ENCODE results near the gene YPEL2.

DNA sequence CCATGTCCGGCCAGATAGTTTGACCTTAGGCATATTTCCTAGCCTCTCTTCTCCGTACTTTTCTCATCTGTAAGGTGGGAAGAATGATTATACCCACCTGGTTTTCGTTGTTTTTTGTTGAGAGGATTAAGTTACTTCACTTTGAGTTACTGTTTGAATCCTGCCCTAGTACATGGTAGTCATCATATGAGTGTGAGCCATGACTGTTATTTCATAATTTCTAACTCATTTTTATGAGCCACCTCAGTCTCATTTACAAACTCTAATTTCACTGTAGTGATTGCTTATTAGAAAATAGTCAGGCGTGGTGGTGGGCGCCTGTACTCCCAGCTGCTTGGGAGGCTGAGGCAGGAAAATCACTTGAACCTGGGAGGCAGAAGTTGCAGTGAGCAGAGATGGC, 45.1 kb downstream of the YPEL2 start:
- TF ChIP-seq, protein P1, sequence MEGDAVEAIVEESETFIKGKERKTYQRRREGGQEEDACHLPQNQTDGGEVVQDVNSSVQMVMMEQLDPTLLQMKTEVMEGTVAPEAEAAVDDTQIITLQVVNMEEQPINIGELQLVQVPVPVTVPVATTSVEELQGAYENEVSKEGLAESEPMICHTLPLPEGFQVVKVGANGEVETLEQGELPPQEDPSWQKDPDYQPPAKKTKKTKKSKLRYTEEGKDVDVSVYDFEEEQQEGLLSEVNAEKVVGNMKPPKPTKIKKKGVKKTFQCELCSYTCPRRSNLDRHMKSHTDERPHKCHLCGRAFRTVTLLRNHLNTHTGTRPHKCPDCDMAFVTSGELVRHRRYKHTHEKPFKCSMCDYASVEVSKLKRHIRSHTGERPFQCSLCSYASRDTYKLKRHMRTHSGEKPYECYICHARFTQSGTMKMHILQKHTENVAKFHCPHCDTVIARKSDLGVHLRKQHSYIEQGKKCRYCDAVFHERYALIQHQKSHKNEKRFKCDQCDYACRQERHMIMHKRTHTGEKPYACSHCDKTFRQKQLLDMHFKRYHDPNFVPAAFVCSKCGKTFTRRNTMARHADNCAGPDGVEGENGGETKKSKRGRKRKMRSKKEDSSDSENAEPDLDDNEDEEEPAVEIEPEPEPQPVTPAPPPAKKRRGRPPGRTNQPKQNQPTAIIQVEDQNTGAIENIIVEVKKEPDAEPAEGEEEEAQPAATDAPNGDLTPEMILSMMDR (IDR thresholded peaks at IDR 0.05; ENCODE audit: low read depth, low read length, poor library complexity, severe bottlenecking) = no peak
- no peak for TF ChIP-seq EZH2phosphoT487 (IDR thresholded peaks at IDR 0.05; ENCODE audit: borderline replicate concordance, low read length)
